ENCODE results near the gene DUSP12.
A peak's percentile ranks its signal among the peaks of the same experiment; 100 is the strongest.

DUSP12 gene

DNA sequence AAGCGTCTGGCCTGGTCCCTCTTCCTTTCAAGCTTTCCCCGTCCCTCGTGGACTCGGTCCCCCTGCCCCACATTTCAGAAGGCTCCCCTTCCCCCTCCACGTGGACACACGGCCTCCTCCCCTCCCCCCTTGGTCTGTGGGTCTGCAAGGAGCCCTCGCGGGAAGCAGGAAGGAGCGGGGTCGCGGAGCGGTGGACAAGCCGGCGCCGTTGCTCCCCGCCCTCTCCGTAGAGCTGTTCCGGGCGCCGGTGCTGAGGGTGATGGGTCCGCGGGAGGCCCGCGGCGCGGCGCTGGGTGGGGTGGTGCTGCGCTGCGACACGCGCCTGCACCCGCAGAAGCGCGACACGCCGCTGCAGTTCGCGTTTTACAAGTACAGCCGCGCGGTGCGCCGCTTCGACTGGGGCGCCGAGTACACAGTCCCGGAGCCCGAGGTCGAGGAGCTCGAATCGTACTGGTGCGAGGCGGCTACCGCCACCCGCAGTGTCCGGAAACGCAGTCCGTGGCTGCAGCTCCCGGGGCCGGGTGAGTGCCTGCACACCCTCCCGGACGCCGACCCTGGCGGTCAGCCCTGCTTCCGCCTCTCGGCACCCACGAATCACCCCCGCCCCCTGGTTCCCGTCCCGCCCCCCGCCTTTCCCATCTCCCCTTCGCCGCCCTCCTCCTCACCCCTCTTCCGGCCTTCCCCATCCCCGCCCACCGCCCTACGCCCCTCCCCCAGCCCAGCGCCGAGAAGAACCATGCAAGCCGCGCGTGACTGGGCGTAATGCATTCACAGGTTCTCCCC, 22.9 kb upstream of the DUSP12 start:
- FAIRE-seq = no peak
- peak; percentile 72 for DNase-seq (ENCODE audit: extremely low spot score, insufficient read length, low read depth)

DNA sequence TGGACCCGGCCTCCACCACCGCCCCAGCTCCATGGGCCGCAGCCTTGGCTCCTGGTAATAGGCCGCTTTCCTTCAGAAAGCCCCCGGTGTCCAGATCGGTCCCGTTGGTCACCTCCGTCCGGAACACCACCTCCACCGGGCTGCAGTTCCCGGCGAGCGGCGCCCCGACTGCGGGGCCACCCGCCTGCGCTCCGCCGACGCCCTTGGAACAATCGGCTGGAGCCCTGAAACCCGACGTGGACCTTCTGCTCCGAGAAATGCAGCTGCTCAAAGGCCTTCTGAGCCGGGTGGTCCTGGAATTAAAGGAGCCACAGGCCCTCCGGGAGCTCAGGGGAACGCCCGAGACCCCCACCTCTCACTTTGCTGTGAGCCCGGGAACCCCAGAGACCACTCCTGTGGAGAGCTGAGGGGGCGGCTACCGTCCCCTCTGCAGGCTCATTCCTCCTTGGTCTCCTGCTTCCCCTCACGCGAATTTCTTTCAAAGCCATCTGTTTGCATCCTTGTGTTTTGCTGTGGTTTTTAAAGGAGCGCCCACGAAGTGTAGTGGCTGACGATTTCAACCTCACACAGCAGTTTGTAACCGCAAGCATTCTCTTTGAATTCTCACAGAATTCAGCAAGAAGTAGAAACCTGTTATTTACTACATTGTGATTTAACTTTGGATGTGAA, 22.2 kb upstream of the DUSP12 start:
- DNase-seq (ENCODE audit: extremely low spot score, insufficient read length, low read depth) = no peak
- peak; percentile 57 for FAIRE-seq

- FAIRE-seq (no peak), DNase-seq (ENCODE audit: extremely low spot score, insufficient read length, low read depth) (no peak)
Observed at GRCh38 chr1:161728376-161729226, 21.0 kb upstream of the DUSP12 start.

- FAIRE-seq (no peak), DNase-seq (ENCODE audit: extremely low spot score, insufficient read length, low read depth) (no peak)
Observed at GRCh38 chr1:161730050-161730564, 19.5 kb upstream of the DUSP12 start.

- FAIRE-seq = no peak
- no peak for DNase-seq (ENCODE audit: extremely low spot score, insufficient read length, low read depth)
Observed at GRCh38 chr1:161731241-161731640, 18.3 kb upstream of the DUSP12 start.

GRCh38 chr1:161731981-161732718, 17.4 kb upstream of the DUSP12 start:
- FAIRE-seq = no peak

DNA sequence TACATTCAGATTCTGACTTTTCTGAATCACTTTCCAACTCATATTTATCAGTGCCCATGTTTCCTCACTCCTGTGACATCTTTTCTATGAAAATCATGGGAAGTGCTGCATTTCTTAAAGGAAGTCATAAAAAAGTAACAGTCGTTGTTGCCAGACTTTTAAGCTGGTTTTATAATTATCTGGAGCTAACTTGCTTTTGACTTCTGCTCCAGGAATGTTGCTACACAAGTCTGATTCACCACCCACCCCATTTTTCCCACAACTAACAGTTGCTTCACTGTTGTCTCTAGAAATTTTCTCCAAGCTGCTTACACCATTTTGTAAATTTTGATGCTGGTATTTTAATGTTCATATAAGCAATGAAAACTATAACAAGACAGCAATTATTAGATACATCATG, 16.1 kb upstream of the DUSP12 start:
- DNase-seq (ENCODE audit: extremely low spot score, insufficient read length, low read depth) (no peak), FAIRE-seq (no peak)

More at GRCh38 chr1:161731981-161732718, 17.4 kb upstream of the DUSP12 start:
- no peak for DNase-seq (ENCODE audit: extremely low spot score, insufficient read length, low read depth)

DNA sequence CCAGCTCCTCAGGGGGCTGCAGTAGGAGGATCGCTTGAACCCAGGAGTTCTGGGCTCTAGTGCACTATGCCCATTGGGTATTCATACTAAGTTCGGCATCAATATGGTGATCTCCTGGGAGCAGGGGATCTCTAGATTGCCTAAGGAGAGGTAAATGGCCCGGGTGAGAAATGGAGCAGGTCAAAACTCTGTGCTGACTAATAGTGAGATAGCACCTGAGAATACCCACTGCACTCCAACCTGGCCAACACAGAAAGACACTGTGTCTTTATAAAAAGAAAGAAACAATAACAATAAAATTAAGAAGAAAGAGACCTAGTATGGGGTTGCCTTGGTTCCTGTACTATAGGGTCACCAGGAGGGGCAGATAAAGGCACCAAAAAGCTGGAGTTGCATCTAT, 13.7 kb upstream of the DUSP12 start:
- DNase-seq (ENCODE audit: extremely low spot score, insufficient read length, low read depth) (no peak), FAIRE-seq (peak; percentile 52)

- no peak for DNase-seq (ENCODE audit: extremely low spot score, insufficient read length, low read depth)
- peak; percentile 69 for FAIRE-seq
Observed at GRCh38 chr1:161736335-161736969, 13.1 kb upstream of the DUSP12 start.

- DNase-seq (ENCODE audit: extremely low spot score, insufficient read length, low read depth) = no peak
- FAIRE-seq = no peak
Observed at GRCh38 chr1:161737625-161738024, 12.0 kb upstream of the DUSP12 start.

GRCh38 chr1:161738627-161739287, 10.8 kb upstream of the DUSP12 start:
- DNase-seq (ENCODE audit: extremely low spot score, insufficient read length, low read depth) (no peak), FAIRE-seq (peak; percentile 97)

- FAIRE-seq = peak; percentile 91
- DNase-seq (ENCODE audit: extremely low spot score, insufficient read length, low read depth) = no peak
Observed at GRCh38 chr1:161739865-161740566, 9.6 kb upstream of the DUSP12 start.

GRCh38 chr1:161740921-161741320, 8.7 kb upstream of the DUSP12 start:
- no peak for DNase-seq (ENCODE audit: extremely low spot score, insufficient read length, low read depth)
- FAIRE-seq = no peak

- FAIRE-seq (no peak), DNase-seq (ENCODE audit: extremely low spot score, insufficient read length, low read depth) (no peak)
Observed at GRCh38 chr1:161743231-161743630, 6.4 kb upstream of the DUSP12 start.

- FAIRE-seq (no peak), DNase-seq (ENCODE audit: extremely low spot score, insufficient read length, low read depth) (no peak)
Observed at GRCh38 chr1:161747801-161748200, 1.8 kb upstream of the DUSP12 start.

GRCh38 chr1:161763522-161764098, 14.0 kb downstream of the DUSP12 start:
- no peak for DNase-seq (ENCODE audit: extremely low spot score, insufficient read length, low read depth)
- FAIRE-seq = peak; percentile 79

DNA sequence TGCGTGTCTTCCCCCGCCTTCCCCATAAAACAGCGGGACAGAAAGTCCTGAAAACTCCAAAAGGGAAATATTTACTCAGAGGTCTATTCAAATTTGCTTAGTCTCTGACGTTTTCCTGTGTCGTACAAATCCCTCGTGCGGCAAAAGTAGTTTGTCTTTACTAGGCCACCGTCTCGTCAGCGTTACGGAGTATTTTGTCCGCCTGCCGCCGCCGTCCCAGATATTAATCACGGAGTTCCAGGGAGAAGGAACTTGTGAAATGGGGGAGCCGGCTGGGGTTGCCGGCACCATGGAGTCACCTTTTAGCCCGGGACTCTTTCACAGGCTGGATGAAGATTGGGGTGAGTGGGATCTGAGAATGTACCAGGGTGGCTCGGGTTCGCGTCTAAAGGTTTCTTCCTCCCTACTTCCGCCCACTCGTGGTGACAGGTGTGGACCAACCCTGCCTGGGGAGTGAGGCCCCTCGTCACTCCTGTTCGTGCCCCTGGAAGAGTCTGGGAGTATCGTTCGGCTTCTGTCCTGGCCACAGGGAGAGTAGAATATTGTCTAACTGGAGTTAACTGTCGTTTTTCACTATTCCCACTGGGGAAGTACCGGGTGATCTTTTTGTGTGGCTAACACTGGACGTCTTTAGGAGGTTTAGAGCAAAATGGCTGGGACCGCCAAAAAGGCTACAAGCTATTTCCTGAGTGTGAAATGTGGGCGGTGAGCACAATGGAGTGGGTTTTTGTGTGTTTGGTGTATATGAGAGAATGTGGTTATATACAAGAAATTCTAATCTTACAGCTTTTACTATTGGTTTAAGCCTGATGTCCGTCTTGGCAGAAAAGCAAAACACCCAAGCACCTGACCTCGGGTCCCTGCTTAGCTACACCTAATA, 16.8 kb downstream of the DUSP12 start, which contains the start of gene ATF6:
Gene ATF6 (plus strand): TSS at position 219 of the 880 bp plus-strand sequence. CDS start 41 bp downstream, at position 260.
- DNase-seq (ENCODE audit: extremely low spot score, insufficient read length, low read depth) = peak; percentile 66
- peak; percentile 89 for FAIRE-seq

Measured in GM18507 (cell line).